Caki2 (cell line): ENCODE data around the gene SMAP2. TPM values are rescaled to one million over a fixed set of nuclear protein-coding genes. Genes with fewer than 3 reads are reported as not detected.
"Not testable (repeated sequence)": the region's sequence is repeated elsewhere in the genome, so short reads cannot be mapped to it uniquely, and the experiment has no call there.

ENCODE experiments used
- DNase-seq: peaks from one replicate; pipeline ENCODE4 v3.0.0-alpha.2; 2015; ENCODE audit warnings: low read depth
- in situ Hi-C: cut with HindIII; loops from 2 replicates; pipeline ENCODE4 v1.10.0; 2016; ENCODE audit warnings: low sequenced_read_pairs, low pct_unique_long_range_greater_than_20kb, mixed read lengths
- total RNA-seq: library from RNA; depleted of rRNA; stranded (reverse); fragments of >200 nt; shearing (Covaris generic); gene quantifications from 2 replicates; pipeline ENCODE4 v1.2.3, GENCODE V29; 2014; ENCODE audit warnings: low replicate concordance

SMAP2 gene
- total RNA-seq, 1 experiment from 2014 or later = 18.9 TPM

DNA sequence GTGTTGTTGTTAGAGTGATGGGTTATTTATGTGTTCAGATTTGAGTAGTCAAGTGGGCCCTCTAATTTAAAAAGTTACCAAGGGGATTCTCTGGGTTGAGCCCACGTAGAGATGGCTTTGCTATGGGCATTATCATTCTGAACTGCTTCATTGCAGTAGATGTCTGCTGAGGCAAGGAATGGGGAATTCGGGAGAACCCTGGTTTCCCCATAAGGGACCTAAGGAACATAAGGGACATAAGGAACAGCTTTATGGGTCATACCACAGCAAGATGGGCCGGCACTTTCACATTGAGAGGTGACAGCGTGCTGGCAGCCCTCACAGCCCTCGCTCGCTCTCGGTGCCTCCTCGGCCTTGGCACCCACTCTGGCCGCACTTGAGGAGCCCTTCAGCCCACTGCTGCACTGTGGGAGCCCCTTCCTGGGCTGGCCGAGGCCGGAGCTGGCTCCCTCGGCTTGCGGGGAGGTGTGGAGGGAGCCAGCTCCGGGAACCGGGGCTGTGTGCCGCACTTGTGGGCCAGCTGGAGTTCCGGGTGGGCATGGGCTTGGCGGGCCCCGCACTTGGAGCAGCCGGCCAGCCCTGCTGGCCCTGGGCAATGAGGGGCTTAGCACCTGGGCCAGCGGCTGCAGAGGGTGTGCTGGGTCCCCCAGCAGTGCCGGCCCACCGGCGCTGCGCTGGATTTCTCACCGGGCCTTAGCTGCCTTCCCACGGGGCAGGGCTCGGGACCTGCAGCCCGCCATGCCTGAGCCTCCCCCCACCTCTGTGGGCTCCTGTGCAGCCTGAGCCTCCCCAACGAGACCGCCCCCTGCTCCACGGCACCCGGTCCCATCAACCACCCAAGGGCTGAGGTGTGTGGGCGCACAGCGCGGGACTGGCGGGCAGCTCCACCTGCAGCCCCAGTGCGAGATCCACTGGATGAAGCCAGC lies 14.1 kb downstream of the SMAP2 start:
- DNase-seq, in situ Hi-C loops: not testable (repeated sequence)

DNA sequence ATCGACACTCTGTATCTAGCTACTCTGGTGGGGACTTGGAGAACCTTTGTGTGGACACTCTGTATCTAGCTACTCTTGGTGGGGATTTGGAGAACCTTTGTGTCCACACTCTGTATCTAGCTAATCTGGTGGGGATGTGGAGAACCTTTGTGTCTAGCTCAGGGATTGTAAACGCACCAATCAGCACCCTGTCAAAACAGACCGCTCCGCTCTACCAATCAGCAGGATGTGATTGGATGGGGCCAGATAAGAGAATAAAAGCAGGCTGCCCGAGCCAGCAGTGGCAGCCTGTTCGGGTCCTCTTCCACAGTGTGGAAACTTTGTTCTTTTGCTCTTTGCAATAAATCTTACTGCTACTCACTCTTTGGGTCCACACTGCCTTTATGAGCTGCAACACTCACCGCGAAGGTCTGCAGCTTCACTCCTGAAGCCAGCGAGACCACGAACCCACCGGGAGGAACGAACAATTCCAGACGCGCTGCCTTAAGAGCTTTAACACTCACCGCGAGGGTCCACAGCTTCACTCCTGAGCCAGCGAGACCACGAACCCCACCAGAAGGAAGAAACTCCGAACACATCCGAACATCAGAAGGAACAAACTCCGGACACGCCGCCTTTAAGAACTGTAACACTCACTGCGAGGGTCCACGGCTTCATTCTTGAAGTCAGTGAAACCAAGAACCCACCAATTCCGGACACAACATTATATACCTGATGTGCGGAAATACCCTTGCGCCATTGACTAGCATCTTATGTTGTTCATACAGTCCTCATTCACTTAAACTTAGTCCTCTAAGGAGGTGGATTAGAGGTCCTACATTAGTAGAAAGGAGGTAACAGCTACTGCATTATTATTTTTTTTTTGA lies 15.2 kb downstream of the SMAP2 start:
- in situ Hi-C loops, DNase-seq: not testable (repeated sequence)

DNA sequence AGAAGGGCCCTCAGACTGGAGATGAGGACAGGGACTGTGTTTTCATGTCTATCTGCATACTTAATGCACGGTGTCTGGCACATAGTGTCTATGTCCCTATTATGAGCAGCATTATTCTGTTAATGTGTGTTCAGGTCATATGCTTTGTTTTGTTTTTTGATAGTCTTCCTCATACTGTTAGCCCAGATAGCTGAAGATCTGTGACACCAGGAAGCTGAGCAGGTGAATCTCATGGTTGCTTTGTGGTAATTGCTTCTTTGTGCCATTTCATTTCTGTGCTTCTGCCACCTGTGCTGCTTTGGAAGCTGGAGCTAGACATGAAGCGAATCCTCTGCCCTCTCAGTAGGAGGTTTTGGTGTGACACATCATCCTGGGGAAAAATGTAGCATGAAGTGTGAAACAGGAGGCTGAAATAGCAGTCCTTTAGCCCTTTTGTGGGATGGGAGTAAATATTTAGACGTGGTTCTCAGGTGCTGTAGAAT lies 15.8 kb downstream of the SMAP2 start:
- no peak for DNase-seq
- in situ Hi-C loops = no loop called here

DNA sequence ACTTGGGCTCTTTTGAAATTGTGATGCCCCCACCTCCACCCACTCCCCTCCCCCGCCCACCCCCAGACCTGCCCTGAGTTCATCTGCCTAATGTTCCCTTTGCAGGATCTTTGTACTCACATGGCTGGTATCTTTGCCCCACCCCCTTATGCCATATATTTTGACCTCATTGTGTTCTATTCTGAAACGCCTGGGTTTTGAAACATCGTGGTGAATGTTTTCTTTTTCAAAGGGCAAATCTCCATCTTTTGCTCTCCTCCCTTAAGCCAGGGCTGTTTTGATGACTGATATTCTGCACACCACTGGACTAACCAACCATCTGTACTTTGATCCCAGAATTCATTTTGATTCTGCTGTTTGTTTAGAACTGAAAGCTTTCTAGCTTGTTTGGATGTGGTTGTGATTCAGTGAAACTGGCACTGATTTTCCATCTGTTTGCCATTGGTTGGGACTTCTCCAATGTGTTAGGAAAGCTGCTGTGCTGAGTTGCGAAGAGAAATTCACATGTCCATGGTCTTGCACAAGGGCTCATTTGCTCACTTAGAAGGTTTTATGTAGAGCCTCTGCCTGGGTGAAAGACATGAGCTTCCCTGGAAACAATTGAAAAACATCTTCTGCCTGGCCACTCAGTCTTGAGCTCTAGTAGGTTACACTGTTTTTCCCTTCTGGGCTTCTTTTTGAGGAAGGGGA lies 16.5 kb downstream of the SMAP2 start:
- DNase-seq = no peak
- in situ Hi-C loops = no loop called here

DNA sequence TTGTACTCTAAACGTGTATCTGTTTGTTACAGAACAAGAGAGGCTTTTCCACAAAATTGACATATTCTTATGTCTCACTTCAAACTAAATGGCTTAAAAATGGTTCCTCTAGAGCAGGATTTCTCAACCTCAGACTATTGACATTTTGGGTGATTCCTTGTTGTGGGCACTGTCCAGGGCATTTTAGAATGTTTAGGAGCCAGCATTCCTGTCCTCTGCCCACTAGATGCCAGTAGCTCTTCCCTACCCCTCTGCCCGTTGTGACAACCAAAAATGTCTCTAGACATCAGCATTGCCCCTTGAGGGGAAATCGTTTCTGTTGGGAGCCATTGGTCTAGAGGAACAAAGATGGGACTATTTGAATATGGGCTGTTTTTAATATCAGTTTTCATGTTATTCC lies 17.3 kb downstream of the SMAP2 start:
- no peak for DNase-seq
- in situ Hi-C loops = no loop called here

DNA sequence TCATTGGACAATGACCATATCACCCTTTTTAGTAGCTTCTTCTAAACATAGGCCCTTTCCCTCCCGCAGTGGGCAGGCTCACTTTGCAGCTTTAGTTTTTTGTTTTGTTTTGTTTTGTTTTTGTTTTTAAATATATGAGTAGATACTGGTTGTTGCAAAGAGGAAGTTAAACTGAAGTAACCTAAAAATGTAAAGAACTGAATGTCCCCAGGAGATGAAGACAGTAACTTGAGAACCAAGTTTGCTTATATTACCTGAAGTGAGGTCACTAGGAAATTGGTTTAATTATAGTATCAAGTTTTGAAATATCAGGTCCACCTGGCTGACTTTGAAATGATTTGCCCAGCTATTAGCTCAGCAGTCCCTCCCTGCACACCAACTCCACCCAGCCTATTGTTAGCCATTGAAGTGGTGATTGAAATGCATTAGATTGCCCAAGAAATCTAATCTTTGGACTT lies 18.2 kb downstream of the SMAP2 start:
- in situ Hi-C loops = no loop called here
- DNase-seq = no peak

DNA sequence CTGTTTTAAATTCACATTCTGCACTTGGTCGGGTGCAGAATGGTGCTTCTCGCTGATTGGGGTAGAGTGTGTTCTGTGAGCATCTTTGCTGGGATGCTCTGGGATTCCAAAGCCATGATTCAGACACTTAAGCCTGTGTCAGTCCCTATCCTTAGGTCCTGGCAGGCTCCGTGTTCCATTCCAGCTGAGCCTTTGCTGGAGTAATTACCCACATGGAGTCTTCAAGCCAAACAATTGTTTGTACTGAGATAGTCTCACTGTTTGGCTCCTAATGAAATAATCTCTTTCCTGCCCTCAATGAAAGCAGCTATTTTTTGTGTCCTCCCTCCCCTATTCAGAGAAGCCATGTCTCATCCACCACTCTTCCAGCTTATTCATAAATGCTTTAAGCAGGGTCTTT lies 18.7 kb downstream of the SMAP2 start:
- no peak for DNase-seq
- in situ Hi-C loops = no loop called here

DNA sequence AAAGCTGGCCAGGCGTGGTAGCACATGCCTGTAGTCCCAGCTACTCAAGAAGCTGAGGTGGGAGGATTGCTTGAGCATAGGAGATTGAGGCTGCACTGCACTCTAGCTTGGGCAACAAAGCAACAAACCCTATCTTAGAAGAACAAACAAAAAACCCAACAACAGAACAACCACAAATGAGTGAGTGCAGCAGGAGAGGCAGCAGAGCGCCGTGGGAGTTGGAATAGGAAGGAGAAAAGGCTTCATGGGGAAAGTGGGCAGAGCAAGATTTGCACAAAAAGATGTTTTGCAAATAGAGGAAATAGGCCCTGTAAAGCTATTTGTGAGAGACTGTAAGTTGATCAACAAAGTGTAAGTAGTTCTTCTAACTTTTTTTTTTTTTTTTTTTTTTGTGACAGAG lies 19.6 kb downstream of the SMAP2 start:
- DNase-seq = no peak
- in situ Hi-C loops = no loop called here

DNA sequence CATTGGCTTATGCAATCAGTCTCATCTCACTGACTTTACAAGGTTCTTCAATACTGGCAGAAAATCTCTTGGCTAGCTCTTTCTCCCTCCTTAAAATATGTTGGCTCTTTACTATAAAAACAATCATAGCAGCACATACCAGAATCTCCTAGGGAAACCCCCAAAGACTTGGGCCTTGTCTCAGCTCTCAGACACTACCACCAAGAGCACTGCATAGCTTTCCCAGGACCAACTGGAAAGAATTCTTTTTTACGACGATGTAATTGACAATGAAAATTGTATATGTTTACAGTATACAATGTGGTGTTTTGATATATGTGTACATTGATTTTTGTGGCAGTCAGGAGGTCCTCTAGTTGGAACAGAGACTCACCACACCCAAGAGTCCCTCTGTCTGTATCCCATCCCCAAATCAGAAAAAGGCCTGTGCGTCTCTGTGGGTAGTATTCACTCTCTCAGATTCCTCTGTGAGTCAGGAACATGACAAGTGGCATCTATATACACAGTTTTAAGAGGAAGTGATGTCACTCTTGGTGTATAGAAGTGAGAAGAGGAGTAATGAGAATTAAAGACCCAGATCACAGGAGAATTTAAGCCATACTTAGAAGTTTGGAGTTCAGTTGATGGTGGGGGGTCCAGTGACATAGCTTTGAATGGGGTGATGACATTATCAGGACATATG lies 21.1 kb downstream of the SMAP2 start:
- in situ Hi-C loops = no loop called here
- no peak for DNase-seq

DNA sequence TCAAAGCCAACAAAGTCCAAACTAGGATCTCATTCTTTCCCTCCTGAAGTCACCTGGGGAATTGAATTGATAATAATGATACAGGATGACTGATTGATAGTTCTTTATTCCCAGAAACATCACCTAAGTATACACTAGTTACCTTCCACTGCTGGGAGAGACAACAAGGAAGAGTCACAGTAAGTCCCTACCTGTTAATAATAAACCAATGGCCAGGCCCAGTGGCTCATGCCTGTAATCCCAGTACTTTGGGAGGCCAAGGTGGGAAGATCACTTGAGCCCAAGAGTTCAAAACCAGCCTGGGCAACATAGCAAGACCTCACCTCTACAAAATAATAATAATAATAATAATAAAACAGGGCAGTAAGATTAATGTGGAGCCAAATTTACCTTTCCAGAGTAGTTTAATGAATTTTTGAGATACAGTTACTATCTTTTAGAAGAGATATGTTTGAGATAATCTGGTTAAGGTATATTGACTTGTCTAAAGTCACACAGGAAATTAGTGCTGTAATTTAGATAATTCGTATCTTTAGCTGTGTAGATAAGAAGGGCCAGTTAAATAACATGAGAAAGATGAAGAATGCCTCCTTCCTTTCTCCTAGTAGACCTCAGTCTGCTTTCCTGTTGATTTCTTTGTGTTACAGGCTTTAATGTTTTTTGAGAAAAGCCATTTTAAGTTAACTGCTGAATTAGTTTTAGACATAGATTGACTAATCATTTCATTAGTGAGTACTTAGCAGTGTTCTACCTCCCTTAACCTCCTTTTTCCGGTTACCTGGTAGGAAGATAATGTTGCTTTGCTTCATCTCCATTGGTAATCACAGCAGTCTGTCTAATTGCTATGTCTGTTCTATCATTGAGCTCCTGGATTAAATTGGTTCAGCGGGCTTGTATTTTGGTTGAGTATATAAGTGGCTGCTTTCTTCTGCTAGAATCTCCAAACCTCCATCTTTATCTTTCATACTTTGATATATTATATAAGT lies 22.0 kb downstream of the SMAP2 start:
- in situ Hi-C loops = no loop called here
- DNase-seq = no peak

DNA sequence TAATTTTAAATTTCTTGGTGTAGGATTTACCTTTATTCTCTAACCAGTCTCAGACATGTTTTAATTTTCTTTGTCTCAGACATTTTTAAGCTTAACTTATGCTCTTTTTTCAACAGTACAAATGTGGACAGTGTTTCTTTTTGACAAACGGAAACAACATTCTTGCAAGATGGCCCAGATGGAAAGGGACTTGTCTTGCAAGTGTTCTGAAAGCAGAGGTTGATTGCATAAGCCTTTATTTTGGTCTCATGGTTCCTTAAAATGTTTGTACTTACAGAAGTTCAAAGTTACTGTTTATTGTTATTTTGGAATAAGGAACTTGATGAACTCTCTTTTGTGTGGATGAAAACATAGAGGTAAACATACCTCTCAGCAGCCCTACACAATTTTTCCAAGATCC lies 22.9 kb downstream of the SMAP2 start:
- DNase-seq = no peak
- in situ Hi-C loops = no loop called here

DNA sequence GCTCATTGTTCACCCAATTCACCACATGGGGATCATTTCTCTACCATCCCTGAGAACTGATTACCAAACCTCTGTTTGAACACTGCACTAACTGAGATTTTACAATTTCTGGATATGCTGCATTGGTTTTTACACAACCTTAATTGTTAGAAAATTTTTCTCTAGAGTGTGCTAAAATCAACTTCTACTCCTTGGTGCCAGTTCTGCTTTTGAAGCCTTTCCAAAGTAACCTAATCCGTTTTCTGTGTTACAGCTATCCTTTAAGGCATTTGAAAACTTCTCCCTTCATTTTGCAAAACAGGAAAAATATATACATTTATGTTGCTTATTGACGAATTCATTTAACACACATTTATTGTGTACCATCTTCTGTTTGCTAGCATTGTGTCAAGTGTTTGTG lies 23.7 kb downstream of the SMAP2 start:
- in situ Hi-C loops = no loop called here
- no peak for DNase-seq

DNA sequence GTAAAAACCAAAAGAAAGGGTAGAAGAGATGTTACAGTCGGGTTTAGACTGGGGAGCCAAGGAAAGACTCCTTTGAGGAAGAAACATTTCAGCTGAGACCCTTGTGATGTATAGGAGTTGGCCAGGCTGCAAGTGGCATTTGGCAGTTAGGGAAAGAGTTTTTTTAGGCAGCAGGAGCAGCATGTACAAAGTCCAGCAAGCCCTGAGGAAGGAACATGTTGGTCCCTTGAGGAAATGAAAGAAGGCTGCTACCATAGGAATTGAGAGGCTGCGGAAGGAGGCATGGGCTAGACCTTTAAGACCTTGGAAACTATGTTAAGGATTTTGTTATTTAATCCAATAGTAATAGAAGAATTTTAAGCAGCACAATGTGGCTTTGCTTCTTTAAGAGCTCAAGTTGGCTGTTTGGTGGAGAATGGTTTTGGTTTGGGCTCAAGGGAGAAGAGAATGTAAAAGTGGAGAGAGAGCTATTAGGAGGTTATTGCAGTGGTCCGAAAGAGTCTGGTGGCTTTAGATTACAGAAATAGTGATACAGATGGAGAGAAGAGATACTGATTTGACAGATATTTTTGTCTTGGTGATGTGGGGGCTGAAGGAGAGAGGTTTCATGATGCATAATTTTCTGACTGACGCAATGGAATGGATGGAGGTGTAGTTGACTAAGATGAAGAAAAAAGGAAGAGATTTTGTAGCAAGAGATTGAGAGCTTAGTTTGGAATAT lies 26.6 kb downstream of the SMAP2 start:
- in situ Hi-C loops = no loop called here
- DNase-seq = no peak

DNA sequence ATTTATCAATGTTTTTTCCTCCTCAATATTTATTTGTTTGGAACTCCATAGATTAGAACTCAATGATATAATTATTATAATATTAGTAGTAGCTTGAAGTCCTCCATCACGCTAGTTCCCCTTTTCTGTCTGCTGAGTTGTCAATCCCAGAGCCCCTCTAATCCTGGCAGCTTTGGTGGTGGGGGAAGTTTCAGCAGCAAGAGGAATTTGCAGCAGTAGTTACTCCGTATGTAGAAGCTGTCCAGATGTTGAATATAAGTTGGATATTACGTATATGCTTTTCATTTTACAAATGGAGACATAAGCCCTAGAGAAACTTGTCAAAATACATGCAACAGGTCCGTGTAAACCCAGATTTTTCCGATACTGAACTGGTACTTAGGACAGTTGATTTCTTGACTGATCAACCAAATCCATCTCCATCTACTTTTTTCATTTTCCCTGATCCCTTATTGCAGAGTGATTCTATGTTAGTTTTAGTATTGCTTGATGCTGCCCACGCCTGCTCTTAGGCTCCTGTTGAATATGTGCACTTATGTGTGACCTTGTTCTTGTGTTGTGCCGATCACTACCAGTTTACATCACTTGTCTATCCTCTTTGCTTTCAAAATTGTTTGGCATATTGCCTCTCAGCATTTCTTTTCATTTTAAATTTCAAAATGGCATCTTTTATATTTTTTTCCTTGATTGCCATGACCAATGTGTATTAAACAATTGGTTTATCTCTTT lies 28.1 kb downstream of the SMAP2 start:
- no peak for DNase-seq
- in situ Hi-C loops = no loop called here

DNA sequence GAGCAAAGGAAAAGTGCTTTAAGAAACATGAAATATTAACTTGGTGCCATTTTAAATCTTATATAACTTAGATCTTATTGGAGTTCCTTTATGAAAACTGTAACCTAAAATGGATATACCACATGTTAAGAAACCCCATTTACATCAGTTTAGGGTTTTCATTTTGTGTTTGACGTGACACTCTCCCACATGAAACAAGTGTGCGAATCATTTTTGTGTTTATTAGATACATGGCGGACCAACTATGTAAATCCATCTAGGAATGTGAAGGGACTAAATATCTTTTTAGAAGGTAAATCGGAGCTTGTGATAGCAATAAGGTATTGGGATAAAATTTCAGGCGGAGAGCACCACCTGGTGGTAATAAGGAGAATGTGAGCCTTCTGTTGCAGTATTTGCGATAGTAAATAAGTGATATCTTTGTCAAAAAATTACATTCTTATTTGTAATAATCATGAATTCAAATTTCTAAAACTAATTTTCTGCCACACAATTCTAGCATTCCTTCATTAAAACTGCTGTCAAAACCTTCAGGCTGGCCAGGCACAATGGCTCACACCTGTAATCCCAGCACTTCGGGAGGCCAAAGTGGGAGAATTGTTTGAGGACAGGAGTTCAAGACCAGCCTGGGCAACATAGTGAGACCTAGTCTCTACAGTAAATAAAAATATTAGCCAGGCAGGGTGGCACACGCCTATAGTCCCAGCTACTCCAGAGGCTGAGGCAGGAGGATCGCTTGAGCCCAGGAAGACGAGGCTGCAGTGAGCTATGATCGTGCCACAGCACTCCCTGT lies 31.3 kb downstream of the SMAP2 start:
- in situ Hi-C loops = no loop called here
- peak; percentile 26 for DNase-seq
